Neuronal stem cell (in vitro differentiated cells): ENCODE measurements around the gene STRN4.

ENCODE experiments used
- DNase-seq: peaks from one replicate; pipeline ENCODE4 v3.0.0-alpha.2; 2013; ENCODE audit warnings: low spot score
- H2AFZ ChIP-seq: one replicate; pipeline ENCODE4 v1.6.1; 2013; ENCODE audit warnings: mild to moderate bottlenecking, low read length, inconsistent platforms
- H2AK5ac ChIP-seq: 2 replicates; pipeline ENCODE4 v1.6.1; 2013; ENCODE audit warnings: low read depth, mild to moderate bottlenecking, inconsistent platforms, low read length, moderate library complexity, mixed read lengths
- H2BK120ac ChIP-seq: 2 replicates; pipeline ENCODE4 v1.6.1; 2013; ENCODE audit warnings: low read depth, mild to moderate bottlenecking, inconsistent platforms, low read length, moderate library complexity, mixed read lengths
- H2BK12ac ChIP-seq: one replicate; pipeline ENCODE4 v1.6.1; 2013; ENCODE audit warnings: low read length, inconsistent platforms
- H2BK15ac ChIP-seq: 2 replicates; pipeline ENCODE4 v1.6.1; 2013; ENCODE audit warnings: mild to moderate bottlenecking, low read length, inconsistent platforms, mixed read lengths
- H2BK5ac ChIP-seq: one replicate; pipeline ENCODE4 v1.6.1; 2013; ENCODE audit warnings: inconsistent platforms, mild to moderate bottlenecking, low read length, moderate library complexity
- H3K14ac ChIP-seq: one replicate; pipeline ENCODE4 v1.6.1; 2013; ENCODE audit warnings: low read length, inconsistent platforms
- H3K18ac ChIP-seq: 2 replicates; pipeline ENCODE4 v1.6.1; 2013; ENCODE audit warnings: low read length, inconsistent platforms
- H3K23ac ChIP-seq: 2 replicates; pipeline ENCODE4 v1.6.1; 2013; ENCODE audit warnings: low read depth, mild to moderate bottlenecking, mixed read lengths, low read length, inconsistent platforms; ENCODE audit not compliant: poor library complexity
- H3K27ac ChIP-seq: replicated peaks from 3 replicates; pipeline ENCODE4 v1.5.1; 2013; ENCODE audit warnings: low read length, inconsistent platforms
- H3K27me3 ChIP-seq, 3 experiments: 2 replicates each; pipeline ENCODE4 v1.6.1; 2013; ENCODE audit warnings: low read length in 3 of 3, mild to moderate bottlenecking in 2 of 3, inconsistent platforms in 1 of 3, low read depth in 1 of 3, mixed read lengths in 1 of 3, moderate library complexity in 1 of 3; ENCODE audit not compliant: control insufficient read depth in 3 of 3, insufficient read depth in 3 of 3
- H3K36me3 ChIP-seq, 2 donors: replicated peaks in 1 of 2; 2 replicates each; pipeline ENCODE4 v1.6.1; 2013; ENCODE audit warnings: low read length in 2 of 2; ENCODE audit not compliant: control insufficient read depth in 2 of 2, insufficient read depth in 2 of 2
- H3K4ac ChIP-seq: 2 replicates; pipeline ENCODE4 v1.6.1; 2013; ENCODE audit warnings: inconsistent platforms, mild to moderate bottlenecking, low read length, moderate library complexity
- H3K4me1 ChIP-seq, 2 donors: 1 replicate in 1 of 2; 2 replicates in 1 of 2; pipeline ENCODE4 v1.6.1; 2013; ENCODE audit warnings: low read length in 2 of 2, low read depth in 1 of 2; ENCODE audit not compliant: control insufficient read depth in 2 of 2, insufficient read depth in 1 of 2
- H3K4me2 ChIP-seq: one replicate; pipeline ENCODE4 v1.6.1; 2013; ENCODE audit warnings: mild to moderate bottlenecking, low read length, inconsistent platforms; ENCODE audit not compliant: insufficient read depth, poor library complexity, severe bottlenecking
- H3K4me3 ChIP-seq, 2 donors: 2 replicates each; pipeline ENCODE4 v1.5.1; 2013; ENCODE audit warnings: low read length in 2 of 2, mild to moderate bottlenecking in 2 of 2, inconsistent platforms in 1 of 2, moderate library complexity in 1 of 2
- H3K79me1 ChIP-seq: one replicate; pipeline ENCODE4 v1.6.1; 2013; ENCODE audit warnings: low read depth, mild to moderate bottlenecking, inconsistent platforms, low read length, moderate library complexity
- H3K9ac ChIP-seq: one replicate; pipeline ENCODE4 v1.6.1; 2013; ENCODE audit warnings: mild to moderate bottlenecking, low read depth, low read length, inconsistent platforms; ENCODE audit not compliant: poor library complexity
- H3K9me3 ChIP-seq, 2 donors: replicated peaks in 1 of 2; 2 replicates each; pipeline versions ENCODE3 to v1.6.1; 2013; ENCODE audit warnings: low read length in 2 of 2, mild to moderate bottlenecking in 2 of 2, inconsistent platforms in 1 of 2, low read depth in 1 of 2, mixed read lengths in 1 of 2, moderate library complexity in 1 of 2; ENCODE audit not compliant: control insufficient read depth in 2 of 2, insufficient read depth in 1 of 2
- H4K8ac ChIP-seq: one replicate; pipeline ENCODE4 v1.6.1; 2013; ENCODE audit warnings: low read depth, mild to moderate bottlenecking, inconsistent platforms, low read length, moderate library complexity
- H4K91ac ChIP-seq: one replicate; pipeline ENCODE4 v1.6.1; 2013; ENCODE audit warnings: low read length, low read depth, mild to moderate bottlenecking, inconsistent platforms; ENCODE audit not compliant: poor library complexity
- WGBS, 2 donors: extraction: QIAGEN DNeasy Blood & Tissue Kit; methylation state at CpG; one replicate each; pipeline ENCODE4 v1.1.7; 2013; ENCODE audit warnings: missing lambda C conversion rate in 2 of 2, mixed read lengths in 1 of 2; ENCODE audit not compliant: insufficient read length in 2 of 2, insufficient replicate concordance in 1 of 2; ENCODE audit errors: extremely low coverage in 2 of 2; 5-methylcytosine and 5-hydroxymethylcytosine counted together

STRN4 gene

DNA sequence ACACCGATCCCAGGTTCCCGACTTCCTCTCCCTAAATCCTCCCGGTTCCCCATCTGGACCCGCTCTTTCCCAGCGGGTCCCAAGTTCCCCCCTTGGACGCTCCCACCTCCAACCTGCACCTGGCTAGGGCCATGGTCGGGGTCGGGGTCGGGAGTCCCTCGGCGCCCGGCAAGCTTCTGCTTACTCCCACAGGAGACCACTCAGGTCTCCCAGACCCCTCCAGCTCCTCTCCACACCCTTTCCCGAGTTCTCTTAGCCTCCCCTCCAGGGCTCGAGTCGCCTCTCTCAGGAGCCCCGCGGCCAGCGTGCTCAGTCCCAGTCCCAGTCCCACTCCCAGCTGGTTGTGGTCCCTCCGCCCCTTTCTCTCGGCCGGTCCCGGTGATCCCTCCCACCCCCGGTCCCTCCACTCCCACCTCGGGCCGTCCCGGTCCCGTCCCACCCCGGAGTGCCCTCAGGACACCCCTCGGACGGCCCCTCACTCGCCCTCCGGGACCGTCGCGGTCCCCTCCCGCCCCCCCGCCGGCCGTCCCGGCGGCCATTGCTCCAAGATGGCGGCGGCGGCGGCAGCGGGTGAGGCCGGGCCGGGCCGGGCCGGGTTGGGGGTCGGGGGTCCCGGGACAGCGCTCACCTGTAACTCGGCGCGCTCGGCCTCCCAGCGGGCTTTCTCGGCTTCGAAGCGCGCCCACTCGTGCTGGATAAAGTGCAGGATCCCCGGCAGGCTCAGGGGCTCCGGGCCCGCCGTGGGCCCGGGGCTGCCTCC is 549 bp downstream of the STRN4 start, which contains the start of gene FKRP:
FKRP (plus strand) TSS at position 537 of the 760 bp plus-strand sequence. CDS start 9,394 bp downstream, outside the sequence.
- peaks cover 13 to 66% of the 10 kb centered on the region in 2 donors for H3K36me3 ChIP-seq
- H3K14ac ChIP-seq = peak within 1 kb of the TSS; percentile 94
- H4K8ac ChIP-seq = peak within 1 kb of the TSS; percentile 56
- peak within 1 kb of the TSS; percentile 97 for H3K4ac ChIP-seq
- H2BK5ac ChIP-seq = peak within 1 kb of the TSS; percentile 98
- H3K4me2 ChIP-seq = peak within 1 kb of the TSS; percentile 94
- H4K91ac ChIP-seq = peak within 1 kb of the TSS; percentile 65
- H3K4me1 ChIP-seq = peaks cover 16 to 20% of the 10 kb centered on the region in 2 donors
- peak within 1 kb of the TSS; percentile 95 for H2AFZ ChIP-seq
- peak within 1 kb of the TSS; percentile 99 for H3K18ac ChIP-seq
- H2BK15ac ChIP-seq = peak within 1 kb of the TSS; percentile 90
- no peaks in the 10 kb centered on the region for H3K9me3 ChIP-seq
- peak within 1 kb of the TSS; percentile 89 for H2BK120ac ChIP-seq
- peak within 1 kb of the TSS; percentile 92 for H2AK5ac ChIP-seq
- H3K27me3 ChIP-seq = no peaks in the 10 kb centered on the region
- H3K27ac ChIP-seq = peak within 1 kb of the TSS; percentile 78
- H3K4me3 ChIP-seq = peak within 1 kb of the TSS; percentile 96 to 97
- no CpG with 5 or more reads among the region's 68 CpGs for whole genome bisulfite sequencing, 2 donors
- H3K79me1 ChIP-seq = peaks cover 19% of the 10 kb centered on the region
- peak within 1 kb of the TSS; percentile 32 for H2BK12ac ChIP-seq
- no peak for DNase-seq
- peak within 1 kb of the TSS; percentile 93 for H3K9ac ChIP-seq
- peak within 1 kb of the TSS; percentile 83 for H3K23ac ChIP-seq

DNA sequence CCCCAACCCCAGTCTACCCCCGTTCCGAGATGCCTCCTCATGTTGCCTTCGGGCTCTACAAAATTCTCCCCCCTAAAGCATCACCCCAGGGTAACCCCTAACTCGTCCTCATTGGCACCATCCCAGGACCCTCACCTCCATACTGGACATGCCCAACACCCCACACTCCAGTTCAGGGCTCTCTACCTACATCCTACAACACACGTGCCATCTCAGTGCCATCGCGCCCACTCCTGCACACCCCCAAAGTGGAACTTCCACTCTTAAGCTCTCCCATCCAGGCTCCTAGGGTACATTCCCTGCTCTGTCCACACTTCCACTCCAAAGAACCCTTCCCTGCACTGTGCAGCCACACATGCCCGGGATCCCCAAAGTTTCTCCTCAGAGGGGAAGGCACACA is 1.2 kb downstream of the STRN4 start:
- H2BK12ac ChIP-seq = no peak overlapping the region
- H4K91ac ChIP-seq = peak overlapping the region; percentile 65
- H3K9ac ChIP-seq = peak overlapping the region; percentile 93
- no peaks in the 10 kb centered on the region for H3K27me3 ChIP-seq
- H2BK5ac ChIP-seq = peak overlapping the region; percentile 98
- H3K18ac ChIP-seq = peak overlapping the region; percentile 96
- H2BK120ac ChIP-seq = no peak overlapping the region
- peak overlapping the region; percentile 55 for H2BK15ac ChIP-seq
- peaks cover 23% of the 10 kb centered on the region for H3K79me1 ChIP-seq
- H3K27ac ChIP-seq = no peak overlapping the region
- peak overlapping the region; percentile 56 for H4K8ac ChIP-seq
- H2AK5ac ChIP-seq = peak overlapping the region; percentile 79
- no CpG with 5 or more reads among the region's 8 CpGs for WGBS, 2 donors
- H3K4ac ChIP-seq = peak overlapping the region; percentile 39
- H3K4me3 ChIP-seq = peak overlapping the region; percentile 96 to 97
- H3K4me2 ChIP-seq = peak overlapping the region; percentile 94
- H3K36me3 ChIP-seq = peaks cover 10 to 66% of the 10 kb centered on the region in 2 donors
- no peak for DNase-seq
- no peak overlapping the region for H2AFZ ChIP-seq
- peak overlapping the region; percentile 83 for H3K23ac ChIP-seq
- peaks cover 16 to 20% of the 10 kb centered on the region in 2 donors for H3K4me1 ChIP-seq
- H3K9me3 ChIP-seq = no peaks in the 10 kb centered on the region
- H3K14ac ChIP-seq = peak overlapping the region; percentile 85

DNA sequence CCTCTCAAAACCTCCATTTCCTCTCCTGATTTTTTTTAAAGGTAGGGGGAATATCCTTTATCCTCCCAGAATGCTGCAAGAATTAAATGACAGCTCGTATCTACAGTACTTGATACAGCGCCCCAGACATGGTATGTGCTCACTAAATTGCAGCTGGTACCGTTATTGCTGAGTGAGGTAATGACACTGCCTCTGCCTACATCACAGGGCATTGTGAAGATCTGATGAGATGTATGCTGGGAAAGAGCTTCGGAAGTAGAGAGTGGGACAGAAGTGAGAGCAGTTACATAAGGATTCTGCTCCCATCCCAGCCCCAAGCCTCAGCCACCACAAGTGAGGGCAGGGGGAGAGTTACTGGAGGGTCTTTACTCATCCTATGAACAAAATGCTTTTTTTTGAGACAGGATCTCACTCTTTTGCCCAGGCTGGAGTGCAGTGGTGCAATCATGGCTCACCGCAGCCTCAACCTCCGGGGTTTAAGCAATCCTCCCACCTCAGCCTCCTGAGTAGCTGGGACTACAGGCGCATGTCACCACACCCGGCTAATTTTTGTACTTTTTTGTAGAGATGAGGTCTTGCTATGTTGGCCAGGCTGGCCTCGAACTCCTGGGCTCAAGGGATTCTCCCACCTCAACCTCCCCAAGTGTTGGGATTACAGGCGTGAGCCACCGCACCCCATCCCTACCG is 2.1 kb downstream of the STRN4 start:
- Histone ChIP-seq H3K14ac (no peak overlapping the region), H3K4me2 (no peak overlapping the region), H2BK120ac (no peak overlapping the region), H2BK5ac (no peak overlapping the region), H4K8ac (no peak overlapping the region), H3K9ac (no peak overlapping the region), H4K91ac (no peak overlapping the region), H3K4me1 (peaks cover 16 to 20% of the 10 kb centered on the region in 2 donors), H3K36me3 (peaks cover 14 to 69% of the 10 kb centered on the region in 2 donors), H3K4me3 (peak overlapping the region in 1 of 2 donors; percentile 97), H3K23ac (no peak overlapping the region), H3K27me3 (no peaks in the 10 kb centered on the region), H3K9me3 (no peaks in the 10 kb centered on the region), H2AK5ac (no peak overlapping the region), H3K79me1 (peaks cover 28% of the 10 kb centered on the region), H3K4ac (no peak overlapping the region), H2BK12ac (no peak overlapping the region), H2AFZ (no peak overlapping the region), H3K18ac (no peak overlapping the region), H3K27ac (no peak overlapping the region), H2BK15ac (no peak overlapping the region)
- no peak for DNase-seq
- no CpG with 5 or more reads among the region's 12 CpGs for WGBS, 2 donors

DNA sequence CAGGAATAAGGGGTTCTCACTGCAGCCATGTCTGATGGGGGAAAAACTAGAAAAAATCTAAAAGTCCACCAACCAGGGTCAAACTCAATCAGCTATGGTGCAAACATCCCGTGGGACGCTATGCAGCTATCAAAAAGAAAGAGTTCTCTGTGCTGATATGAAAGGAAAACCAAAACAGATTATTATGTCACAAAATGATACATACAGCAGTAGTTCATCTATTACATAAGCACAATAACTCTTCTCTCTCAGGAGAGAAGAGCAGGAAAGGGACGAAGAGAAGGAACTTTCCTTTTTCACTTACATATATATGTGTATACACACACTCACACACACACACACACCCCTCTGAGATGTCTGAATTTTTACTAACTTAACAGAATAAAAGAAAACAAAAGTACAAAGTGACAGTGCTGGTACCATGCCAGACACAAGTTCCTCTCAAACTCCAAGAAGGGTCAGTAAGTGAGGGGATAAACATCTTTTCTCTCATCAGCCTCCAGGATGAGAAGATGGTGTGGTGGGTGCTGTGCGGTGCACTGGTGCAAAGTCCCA is 3.2 kb downstream of the STRN4 start:
- Histone ChIP-seq H3K4me3 (no peak overlapping the region), H2BK120ac (no peak overlapping the region), H2AFZ (no peak overlapping the region), H4K91ac (no peak overlapping the region), H2AK5ac (no peak overlapping the region), H3K4me2 (no peak overlapping the region), H3K9me3 (no peaks in the 10 kb centered on the region), H2BK15ac (no peak overlapping the region), H3K4ac (no peak overlapping the region), H4K8ac (no peak overlapping the region), H3K4me1 (peaks cover 16 to 20% of the 10 kb centered on the region in 2 donors), H3K27ac (no peak overlapping the region), H2BK5ac (no peak overlapping the region), H3K36me3 (peaks cover 23 to 69% of the 10 kb centered on the region in 2 donors), H3K14ac (no peak overlapping the region), H3K9ac (no peak overlapping the region), H3K23ac (no peak overlapping the region), H3K79me1 (peaks cover 31% of the 10 kb centered on the region), H2BK12ac (no peak overlapping the region), H3K18ac (no peak overlapping the region), H3K27me3 (no peaks in the 10 kb centered on the region)
- no CpG with 5 or more reads among the region's 4 CpGs for WGBS, 2 donors
- DNase-seq = no peak
